OCI-LY1 (cell line): ENCODE data around the gene BLOC1S2.

ENCODE experiments used
- H2AFZ ChIP-seq: fragments of 200-600 bp; sonication (generic), shearing (Covaris generic); 2 replicates; pipeline ENCODE4 v1.6.0; 2014; ENCODE audit warnings: antibody characterized with exemption, mild to moderate bottlenecking, low read length
- H3F3A ChIP-seq: fragments of 200-600 bp; sonication (generic), shearing (Covaris generic); 2 replicates; pipeline ENCODE4 v1.6.0; 2014; ENCODE audit warnings: mild to moderate bottlenecking, antibody characterized with exemption, low read length, moderate library complexity; ENCODE audit not compliant: insufficient read depth
- H3K27ac ChIP-seq: fragments of 200-600 bp; sonication (generic); 2 replicates; pipeline ENCODE4 v1.5.1; 2014; ENCODE audit warnings: low read length, mixed run types, mild to moderate bottlenecking, low read depth; ENCODE audit not compliant: poor library complexity, severe bottlenecking
- H3K27me3 ChIP-seq: fragments of 200-600 bp; sonication (generic); 2 replicates; pipeline ENCODE4 v1.6.0; 2014; ENCODE audit warnings: antibody characterized with exemption, mild to moderate bottlenecking, low read length, moderate library complexity; ENCODE audit not compliant: insufficient read depth
- H3K36me3 ChIP-seq: fragments of 200-600 bp; sonication (generic); 2 replicates; pipeline ENCODE4 v1.6.1; 2014; ENCODE audit warnings: mild to moderate bottlenecking, antibody characterized with exemption, low read length, moderate library complexity, mixed read lengths; ENCODE audit not compliant: insufficient read depth
- H3K4me1 ChIP-seq: fragments of 200-600 bp; sonication (generic); 2 replicates; pipeline ENCODE4 v1.5.1; 2014; ENCODE audit warnings: mild to moderate bottlenecking, low read length, moderate library complexity; ENCODE audit not compliant: insufficient read depth, severe bottlenecking
- H3K4me2 ChIP-seq: fragments of 200-600 bp; sonication (generic), shearing (Covaris generic); 2 replicates; pipeline ENCODE4 v1.6.1; 2014; ENCODE audit warnings: low read length
- H3K4me3 ChIP-seq: fragments of 200-600 bp; sonication (generic); 2 replicates; pipeline ENCODE4 v1.5.1; 2014; ENCODE audit warnings: low read length, low read depth, mild to moderate bottlenecking, mixed read lengths; ENCODE audit not compliant: poor library complexity, severe bottlenecking
- H3K79me2 ChIP-seq: fragments of 200-600 bp; shearing (Covaris generic); 2 replicates; pipeline ENCODE4 v1.6.1; 2016; ENCODE audit warnings: mixed run types, low read length, mixed read lengths; ENCODE audit not compliant: insufficient read depth
- H3K9ac ChIP-seq: fragments of 200-600 bp; sonication (generic), shearing (Covaris generic); 2 replicates; pipeline ENCODE4 v1.6.1; 2014; ENCODE audit warnings: mild to moderate bottlenecking, low read length, mixed read lengths
- H3K9me2 ChIP-seq: fragments of 200-600 bp; sonication (generic), shearing (Covaris generic); 2 replicates; pipeline ENCODE4 v1.6.1; 2014; ENCODE audit warnings: low read depth, mild to moderate bottlenecking, low read length, mixed read lengths
- H3K9me3 ChIP-seq: fragments of 200-600 bp; shearing (Covaris generic); 2 replicates; pipeline ENCODE4 v1.6.1; 2014; ENCODE audit warnings: low read length, mixed read lengths
- H4K20me1 ChIP-seq: fragments of 200-600 bp; sonication (generic), shearing (Covaris generic); 2 replicates; pipeline ENCODE4 v1.6.0; 2016; ENCODE audit warnings: mild to moderate bottlenecking, low read length; ENCODE audit not compliant: insufficient read depth
- CTCF ChIP-seq: fragments of 200-600 bp; sonication (generic), shearing (Covaris generic); IDR thresholded peaks from 2 replicates; pipeline ENCODE4 v1.5.1; 2017; ENCODE audit warnings: mild to moderate bottlenecking, antibody characterized with exemption, low read length, moderate library complexity, mixed read lengths
- EZH2 ChIP-seq: fragments of 200-600 bp; sonication (generic), shearing (Covaris generic); IDR thresholded peaks from 2 replicates; pipeline ENCODE4 v1.8.0; 2017; ENCODE audit warnings: borderline replicate concordance, mixed run types, mild to moderate bottlenecking, antibody characterized with exemption, low read length, moderate library complexity, mixed read lengths

BLOC1S2 gene

GRCh38 chr10:100286051-100287033 is at the start of gene BLOC1S2:
TSS of gene BLOC1S2 (minus strand) at chr10:100286680. CDS start at chr10:100286659, 21 bp downstream.
- peak within 1 kb of the TSS; percentile 80 for H3K4me3 ChIP-seq

GRCh38 chr10:100334762-100335161 is 48.3 kb upstream of the BLOC1S2 start:
- no peak overlapping the region for H3K4me3 ChIP-seq
- H3K27me3 ChIP-seq, result no peaks in the 10 kb centered on the region
- H4K20me1 ChIP-seq, result no peaks in the 10 kb centered on the region
- no peaks in the 10 kb centered on the region for H3F3A ChIP-seq
- no peak overlapping the region for H3K4me2 ChIP-seq
- no peak overlapping the region for H2AFZ ChIP-seq
- H3K79me2 ChIP-seq, result no peaks in the 10 kb centered on the region
- no peaks in the 10 kb centered on the region for H3K9me3 ChIP-seq
- H3K27ac ChIP-seq, result no peak overlapping the region
- no peaks in the 10 kb centered on the region for H3K9me2 ChIP-seq
- TF ChIP-seq CTCF, result no peak
- no peak for TF ChIP-seq EZH2
- no peak overlapping the region for H3K9ac ChIP-seq
- peaks cover 11% of the 10 kb centered on the region for H3K4me1 ChIP-seq
- no peaks in the 10 kb centered on the region for H3K36me3 ChIP-seq

More at GRCh38 chr10:100286051-100287033, at the start of gene BLOC1S2:
- Histone ChIP-seq H4K20me1 (no peaks in the 10 kb centered on the region), H3K4me2 (peak within 1 kb of the TSS; percentile 73), H3K4me1 (peaks cover 19% of the 10 kb centered on the region), H3K36me3 (peaks cover 17% of the 10 kb centered on the region; the same call in 1 of the 2 replicates), H3K9me2 (no peaks in the 10 kb centered on the region), H3K27ac (peak within 1 kb of the TSS; percentile 53), H3K9me3 (no peaks in the 10 kb centered on the region), H2AFZ (no peak within 1 kb of the TSS), H3K79me2 (peaks cover 14% of the 10 kb centered on the region), H3F3A (no peaks in the 10 kb centered on the region), H3K27me3 (no peaks in the 10 kb centered on the region), H3K9ac (peak within 1 kb of the TSS; percentile 79)
- TF ChIP-seq EZH2 (no peak), CTCF (no peak)

GRCh38 chr10:100333661-100334440 is 47.4 kb upstream of the BLOC1S2 start:
- Histone ChIP-seq H3F3A (no peaks in the 10 kb centered on the region), H4K20me1 (no peaks in the 10 kb centered on the region), H3K4me1 (peaks cover 4% of the 10 kb centered on the region), H3K27me3 (no peaks in the 10 kb centered on the region), H3K4me2 (no peak overlapping the region), H3K4me3 (no peak overlapping the region), H3K27ac (no peak overlapping the region), H3K9me3 (no peaks in the 10 kb centered on the region), H3K36me3 (no peaks in the 10 kb centered on the region), H3K79me2 (no peaks in the 10 kb centered on the region), H3K9ac (no peak overlapping the region), H3K9me2 (no peaks in the 10 kb centered on the region), H2AFZ (no peak overlapping the region)
- TF ChIP-seq EZH2 (no peak), CTCF (no peak)
